MCF 10A (cell line): ENCODE measurements around the gene DBI. TPM values are rescaled to one million over a fixed set of nuclear protein-coding genes. Genes with fewer than 3 reads are reported as not detected.

ENCODE experiments used
- BruUV-seq: library from RNA; stranded (reverse); fragments of 400-500 nt; replicated peaks from 2 replicates; lab custom pipeline; 2021; lab: Mats Ljungman, UMichigan
- CTCF ChIA-PET: fragments of 300-600 bp; sonication (Branson Sonifier 250); formaldehyde crosslinking; extraction: SDS; loops from one replicate; lab custom pipeline; 2021; ENCODE audit warnings: antibody characterized with exemption, inconsistent platforms; lab: Yijun Ruan, JAX
- POLR2A ChIA-PET: fragments of 300-600, 350-650 bp; sonication (Branson Sonifier 250); formaldehyde crosslinking; extraction: SDS; loops from one replicate; lab custom pipeline; 2020; ENCODE audit warnings: antibody characterized with exemption, inconsistent platforms; lab: Yijun Ruan, JAX
- DNase-seq: peaks from one replicate; pipeline ENCODE4 v3.0.0-alpha.2; 2018; ENCODE audit not compliant: unreplicated experiment
- H3K27ac Mint-ChIP-seq: one replicate; pipeline ENCODE4 v1.8.0; 2022; ENCODE audit warnings: mild to moderate bottlenecking, low read depth, mixed read lengths; ENCODE audit not compliant: unreplicated experiment
- H3K27me3 Mint-ChIP-seq: one replicate; pipeline ENCODE4 v1.8.0; 2022; ENCODE audit warnings: mixed read lengths; ENCODE audit not compliant: insufficient read depth, unreplicated experiment
- H3K36me3 Mint-ChIP-seq: one replicate; pipeline ENCODE4 v1.8.0; 2022; ENCODE audit warnings: mild to moderate bottlenecking, moderate library complexity, mixed read lengths; ENCODE audit not compliant: insufficient read depth, unreplicated experiment
- H3K4me1 Mint-ChIP-seq: one replicate; pipeline ENCODE4 v1.8.0; 2022; ENCODE audit warnings: mixed read lengths; ENCODE audit not compliant: insufficient read depth, unreplicated experiment
- H3K4me3 Mint-ChIP-seq: one replicate; pipeline ENCODE4 v1.8.0; 2022; ENCODE audit warnings: mild to moderate bottlenecking, moderate library complexity, mixed read lengths; ENCODE audit not compliant: unreplicated experiment
- H3K9me3 Mint-ChIP-seq: one replicate; pipeline ENCODE4 v1.8.0; 2022; ENCODE audit warnings: mixed read lengths; ENCODE audit not compliant: unreplicated experiment
- intact Hi-C: fragments of 100-400 bp; cut with micrococcal nuclease; formaldehyde crosslinking; loops from 2 replicates; pipeline ENCODE4 v1.14.1; 2022
- total RNA-seq: library from RNA; stranded (reverse); gene quantifications from 2 replicates; pipeline ENCODE4 v1.2.3, GENCODE V29; 2022
- TF ChIP-seq, protein P1 (sequence below): fragments of 200-600 bp; IDR thresholded peaks from one replicate; pipeline ENCODE4 v1.8.0; 2022; ENCODE audit warnings: antibody characterized with exemption, mild to moderate bottlenecking; ENCODE audit not compliant: unreplicated experiment

The DBI gene
- total RNA-seq, 1 experiment from 2014 or later, result 104 TPM

DNA sequence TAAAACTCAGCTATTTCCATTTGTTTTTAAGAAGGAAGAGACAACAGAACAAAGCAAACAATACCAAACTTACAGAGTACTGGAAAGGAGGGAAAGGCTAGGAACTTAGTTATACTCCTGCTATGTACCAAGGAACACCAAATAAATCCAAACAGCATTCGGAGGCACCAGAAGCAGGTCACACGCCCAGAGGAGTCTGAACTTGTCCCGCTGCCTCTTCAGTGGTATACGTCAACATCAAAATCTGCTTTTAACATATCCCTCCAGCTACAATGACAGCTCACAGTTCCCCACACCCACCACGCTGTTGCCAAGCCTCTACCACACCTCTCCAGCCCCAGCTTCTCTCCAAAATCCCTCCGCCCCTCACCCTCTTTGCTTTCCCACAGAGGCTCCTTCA, 17.5 kb upstream of the DBI start:
- peak overlapping the region; percentile 84 for H3K27ac Mint-ChIP-seq
- H3K4me1 Mint-ChIP-seq, result peaks cover 7% of the 10 kb centered on the region
- no peak overlapping the region for H3K4me3 Mint-ChIP-seq
- intact Hi-C loops, result no loop called here
- no peaks in the 10 kb centered on the region for H3K27me3 Mint-ChIP-seq
- TF ChIP-seq, protein P1, sequence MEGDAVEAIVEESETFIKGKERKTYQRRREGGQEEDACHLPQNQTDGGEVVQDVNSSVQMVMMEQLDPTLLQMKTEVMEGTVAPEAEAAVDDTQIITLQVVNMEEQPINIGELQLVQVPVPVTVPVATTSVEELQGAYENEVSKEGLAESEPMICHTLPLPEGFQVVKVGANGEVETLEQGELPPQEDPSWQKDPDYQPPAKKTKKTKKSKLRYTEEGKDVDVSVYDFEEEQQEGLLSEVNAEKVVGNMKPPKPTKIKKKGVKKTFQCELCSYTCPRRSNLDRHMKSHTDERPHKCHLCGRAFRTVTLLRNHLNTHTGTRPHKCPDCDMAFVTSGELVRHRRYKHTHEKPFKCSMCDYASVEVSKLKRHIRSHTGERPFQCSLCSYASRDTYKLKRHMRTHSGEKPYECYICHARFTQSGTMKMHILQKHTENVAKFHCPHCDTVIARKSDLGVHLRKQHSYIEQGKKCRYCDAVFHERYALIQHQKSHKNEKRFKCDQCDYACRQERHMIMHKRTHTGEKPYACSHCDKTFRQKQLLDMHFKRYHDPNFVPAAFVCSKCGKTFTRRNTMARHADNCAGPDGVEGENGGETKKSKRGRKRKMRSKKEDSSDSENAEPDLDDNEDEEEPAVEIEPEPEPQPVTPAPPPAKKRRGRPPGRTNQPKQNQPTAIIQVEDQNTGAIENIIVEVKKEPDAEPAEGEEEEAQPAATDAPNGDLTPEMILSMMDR, result no peak
- no peaks in the 10 kb centered on the region for H3K36me3 Mint-ChIP-seq
- no TSS peak for BruUV-seq
- no peaks in the 10 kb centered on the region for H3K9me3 Mint-ChIP-seq
- CTCF ChIA-PET, result interaction anchor here (0.6 to 0.8 kb wide), 4 partner anchors 8 to 81 kb away, joined by 3 to 4 read pairs (median 3); no protein-coding TSS in a partner anchor
- DNase-seq, result peak; percentile 37
- POLR2A ChIA-PET, result interaction anchor here (0.8 to 5.5 kb wide), 6 partner anchors 9 to 38 kb away, joined by 3 to 45 read pairs (median 6); partner anchors contain the start of genes C2orf76 and DBI

DNA sequence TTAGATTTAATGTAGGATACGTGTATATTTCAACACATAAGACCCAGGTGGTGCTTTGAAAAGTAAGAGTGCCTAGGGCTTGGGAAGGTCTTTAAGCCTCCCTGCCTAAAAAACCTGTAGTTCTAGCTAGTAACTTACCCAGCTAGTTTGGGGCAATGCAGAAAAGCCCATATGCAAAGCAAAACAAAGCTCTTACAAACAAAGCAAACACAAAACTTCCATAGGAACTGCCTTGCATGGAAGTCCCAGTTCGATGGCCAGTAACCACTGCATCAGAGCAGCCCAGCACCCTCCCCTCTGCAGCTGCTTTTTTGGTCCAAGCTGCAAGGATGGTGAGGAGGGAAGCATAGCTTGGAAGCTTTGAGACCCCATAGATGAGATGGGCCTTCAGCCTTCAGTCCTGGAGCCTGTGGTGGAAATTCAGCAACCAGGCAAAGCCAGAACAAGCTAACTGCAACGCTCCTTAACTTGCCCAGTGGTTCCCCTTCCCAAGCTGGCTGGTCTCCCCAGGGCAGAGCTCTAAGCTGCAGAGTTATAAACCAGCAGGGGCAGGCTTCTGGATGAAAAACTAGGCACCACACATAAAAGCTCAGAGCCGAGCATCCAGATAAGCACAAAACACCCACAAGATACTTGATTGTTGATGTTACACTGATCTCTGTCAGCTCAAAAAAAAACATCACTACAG, 16.3 kb upstream of the DBI start:
- no peak overlapping the region for H3K4me3 Mint-ChIP-seq
- no TSS peak for BruUV-seq
- TF ChIP-seq, protein P1, result no peak

DNA sequence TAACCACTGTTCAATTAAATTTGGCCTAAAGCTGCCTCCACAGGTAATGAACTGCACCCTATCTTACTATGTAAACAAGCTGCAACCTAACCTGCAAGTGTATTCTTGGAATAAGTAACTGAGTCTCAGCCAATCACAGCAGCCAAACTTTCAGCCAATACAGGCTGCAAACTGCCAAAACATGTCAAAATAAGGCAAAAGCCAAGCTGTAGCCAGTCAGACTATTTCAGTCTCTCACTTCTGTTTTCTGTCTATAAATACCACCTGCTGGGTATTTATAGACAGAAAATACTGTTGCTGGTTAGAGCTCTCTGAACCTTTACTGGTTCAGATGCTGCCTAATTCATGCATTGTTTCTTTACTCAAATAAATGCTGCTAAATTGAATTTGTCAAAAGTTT, 14.4 kb upstream of the DBI start:
- CTCF ChIA-PET, result interaction anchor here (1.5 kb wide), 1 partner anchor 14 kb away, joined by 4 read pairs; the partner anchor contains the start of genes C2orf76 and DBI

More for the DNA sequence above, 16.3 kb upstream of the DBI start:
- Mint-ChIP-seq H3K27ac (no peak overlapping the region), H3K27me3 (no peaks in the 10 kb centered on the region), H3K4me1 (peaks cover 7% of the 10 kb centered on the region), H3K36me3 (no peaks in the 10 kb centered on the region), H3K9me3 (no peaks in the 10 kb centered on the region)
- no peak for DNase-seq
- POLR2A ChIA-PET, result interaction anchor here (0.5 to 5.5 kb wide), 5 partner anchors 10 to 314 kb away, joined by 3 to 45 read pairs (median 6); partner anchors contain the start of genes C2orf76 and DBI
- CTCF ChIA-PET, result interaction anchor here (0.5 to 1.0 kb wide), 4 partner anchors 12 to 310 kb away, joined by 3 to 4 read pairs (median 4); no protein-coding TSS in a partner anchor
- intact Hi-C loops, result no loop called here

More for the DNA sequence above, 14.4 kb upstream of the DBI start:
- Mint-ChIP-seq H3K4me3 (no peak overlapping the region), H3K27me3 (no peaks in the 10 kb centered on the region), H3K36me3 (no peaks in the 10 kb centered on the region), H3K27ac (no peak overlapping the region), H3K9me3 (no peaks in the 10 kb centered on the region), H3K4me1 (peaks cover 7% of the 10 kb centered on the region)
- no TSS peak for BruUV-seq
- POLR2A ChIA-PET, result interaction anchor here (0.6 to 5.5 kb wide), 5 partner anchors 10 to 184 kb away, joined by 3 to 45 read pairs (median 5); partner anchors contain the start of genes C2orf76 and DBI
- DNase-seq, result peak; percentile 29
- intact Hi-C loops, result no loop called here
- TF ChIP-seq, protein P1, result no peak
